ENCODE measurements around the gene ADIRF. TPM values are rescaled to one million over a fixed set of nuclear protein-coding genes. Genes with fewer than 3 reads are reported as not detected.
"Not testable (repeated sequence)": the region's sequence is repeated elsewhere in the genome, so short reads cannot be mapped to it uniquely, and the experiment has no call there.

Gene ADIRF
- total RNA-seq, 1 experiment from 2014 or later: not detected

- DNase-seq; H3K4me3 ChIP-seq (ENCODE audit: insufficient read depth, low read depth, low read length); H3K27me3 ChIP-seq (ENCODE audit: control insufficient read depth, insufficient read depth, low read length); H3K36me3 ChIP-seq (replicated peaks; ENCODE audit: control insufficient read depth, insufficient read depth, low read length): not testable (repeated sequence)
Measured at GRCh38 chr10:87007124-87007523, 38.8 kb downstream of the ADIRF start.

- not testable (repeated sequence) for H3K27me3 ChIP-seq (ENCODE audit: control insufficient read depth, insufficient read depth, low read length); H3K36me3 ChIP-seq (replicated peaks; ENCODE audit: control insufficient read depth, insufficient read depth, low read length); DNase-seq; H3K4me3 ChIP-seq (ENCODE audit: insufficient read depth, low read depth, low read length)
Measured at GRCh38 chr10:87007674-87008073, 39.4 kb downstream of the ADIRF start.

GRCh38 chr10:87008303-87008702, 40.0 kb downstream of the ADIRF start:
- H3K4me3 ChIP-seq (ENCODE audit: insufficient read depth, low read depth, low read length); DNase-seq; H3K27me3 ChIP-seq (ENCODE audit: control insufficient read depth, insufficient read depth, low read length); H3K36me3 ChIP-seq (replicated peaks; ENCODE audit: control insufficient read depth, insufficient read depth, low read length): not testable (repeated sequence)

GRCh38 chr10:87009134-87009696, 40.9 kb downstream of the ADIRF start:
- not testable (repeated sequence) for H3K27me3 ChIP-seq (ENCODE audit: control insufficient read depth, insufficient read depth, low read length); H3K36me3 ChIP-seq (replicated peaks; ENCODE audit: control insufficient read depth, insufficient read depth, low read length); DNase-seq; H3K4me3 ChIP-seq (ENCODE audit: insufficient read depth, low read depth, low read length)

DNA sequence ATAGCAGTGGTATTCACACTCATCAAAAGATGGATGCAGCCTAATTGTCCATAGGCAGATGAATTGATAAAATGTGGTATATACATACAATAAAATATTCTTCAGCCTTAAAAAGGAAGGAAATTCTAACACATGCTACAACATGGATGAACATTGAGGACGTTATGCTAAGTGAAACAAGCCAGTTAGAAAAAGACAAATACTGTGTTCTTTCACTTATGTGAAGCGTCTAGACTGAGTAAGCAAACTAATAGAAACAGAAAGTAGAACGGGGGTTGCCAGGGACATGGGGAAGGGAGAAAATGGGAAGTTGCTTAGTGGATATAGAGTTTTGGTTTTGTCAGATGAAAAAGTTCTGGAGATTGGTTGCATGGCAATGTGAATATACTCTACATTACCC, 45.2 kb downstream of the ADIRF start:
- not testable (repeated sequence) for H3K27me3 ChIP-seq (ENCODE audit: control insufficient read depth, insufficient read depth, low read length); DNase-seq; H3K36me3 ChIP-seq (replicated peaks; ENCODE audit: control insufficient read depth, insufficient read depth, low read length); H3K4me3 ChIP-seq (ENCODE audit: insufficient read depth, low read depth, low read length)

GRCh38 chr10:87014986-87015716, 46.9 kb downstream of the ADIRF start:
- DNase-seq; H3K4me3 ChIP-seq (ENCODE audit: insufficient read depth, low read depth, low read length); H3K36me3 ChIP-seq (replicated peaks; ENCODE audit: control insufficient read depth, insufficient read depth, low read length); H3K27me3 ChIP-seq (ENCODE audit: control insufficient read depth, insufficient read depth, low read length): not testable (repeated sequence)

- H3K4me3 ChIP-seq (ENCODE audit: insufficient read depth, low read depth, low read length); H3K36me3 ChIP-seq (replicated peaks; ENCODE audit: control insufficient read depth, insufficient read depth, low read length); DNase-seq; H3K27me3 ChIP-seq (ENCODE audit: control insufficient read depth, insufficient read depth, low read length): not testable (repeated sequence)
Measured at GRCh38 chr10:87018127-87018526, 49.8 kb downstream of the ADIRF start.

- H3K27me3 ChIP-seq (ENCODE audit: control insufficient read depth, insufficient read depth, low read length); DNase-seq: not testable (repeated sequence)
Measured at GRCh38 chr10:87019066-87019465, 50.8 kb downstream of the ADIRF start.

GRCh38 chr10:87019504-87019903, 51.2 kb downstream of the ADIRF start:
- H3K36me3 ChIP-seq (replicated peaks; ENCODE audit: control insufficient read depth, insufficient read depth, low read length); H3K27me3 ChIP-seq (ENCODE audit: control insufficient read depth, insufficient read depth, low read length); DNase-seq; H3K4me3 ChIP-seq (ENCODE audit: insufficient read depth, low read depth, low read length): not testable (repeated sequence)

More at GRCh38 chr10:87019066-87019465, 50.8 kb downstream of the ADIRF start:
- H3K4me3 ChIP-seq (ENCODE audit: insufficient read depth, low read depth, low read length); H3K36me3 ChIP-seq (replicated peaks; ENCODE audit: control insufficient read depth, insufficient read depth, low read length): not testable (repeated sequence)

DNA sequence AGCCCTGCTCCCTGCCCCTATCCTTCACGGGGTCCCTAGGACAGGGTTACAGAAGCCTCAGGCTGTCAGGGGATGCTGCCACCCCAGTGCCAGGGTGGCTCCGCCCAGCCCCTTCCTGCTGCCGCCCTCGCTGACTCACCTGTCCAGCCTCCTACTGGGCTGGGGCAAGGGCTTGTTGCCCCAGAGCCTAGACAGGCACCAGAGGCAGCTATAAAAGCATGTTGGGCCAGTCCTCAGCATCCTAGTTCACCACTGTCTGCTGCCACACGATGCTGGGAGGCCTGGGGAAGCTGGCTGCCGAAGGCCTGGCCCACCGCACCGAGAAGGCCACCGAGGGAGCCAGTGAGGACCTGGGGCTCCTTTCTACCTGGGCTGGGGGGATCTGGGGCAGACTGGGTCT, 51.8 kb downstream of the ADIRF start, which contains the start of gene FAM25A:
Gene FAM25A, plus strand, starts transcription at position 239 of the 400 bp plus-strand sequence. Its CDS starts 31 bp downstream, at position 270.
- not testable (repeated sequence) for H3K27me3 ChIP-seq (ENCODE audit: control insufficient read depth, insufficient read depth, low read length); H3K4me3 ChIP-seq (ENCODE audit: insufficient read depth, low read depth, low read length); H3K36me3 ChIP-seq (replicated peaks; ENCODE audit: control insufficient read depth, insufficient read depth, low read length); DNase-seq

Other genes starting within 250 kb of the ADIRF start
- gene BMPR1A, start 211.9 kb upstream of the ADIRF start, total RNA-seq (2014; rRNA removed; shearing (Covaris generic)): 86.5 and 99.3 TPM in 2 replicates
- 1.7 and 2.7 TPM in 2 replicates for gene MMRN2, start 10.9 kb upstream of the ADIRF start, total RNA-seq (2014; rRNA removed; shearing (Covaris generic))
- gene SNCG, start 9.9 kb upstream of the ADIRF start, total RNA-seq (2014; rRNA removed; shearing (Covaris generic)): 23.4 and 26.7 TPM in 2 replicates
- gene FAM25A, start 51.8 kb downstream of the ADIRF start, total RNA-seq (2014; rRNA removed; shearing (Covaris generic)): not detected in 2 replicates
- 151 and 177 TPM in 2 replicates for gene GLUD1, start 126.4 kb downstream of the ADIRF start, total RNA-seq (2014; rRNA removed; shearing (Covaris generic))
- gene SHLD2, start 126.7 kb downstream of the ADIRF start, total RNA-seq (2014; rRNA removed; shearing (Covaris generic)): 31.2 and 35.8 TPM in 2 replicates

Data from H7 (cell line).